GM21381 (cell line): ENCODE measurements around the gene HSPB2.

ENCODE experiments used
- ATAC-seq: cut with Tn5 transposase; IDR thresholded peaks from one replicate; pipeline ENCODE4 v1.9.1; 2021; ENCODE audit warnings: mild to moderate bottlenecking, moderate library complexity; ENCODE audit not compliant: unreplicated experiment

HSPB2 gene

GRCh38 chr11:111936040-111936540, 23.6 kb downstream of the HSPB2 start:
- no peak for ATAC-seq

DNA sequence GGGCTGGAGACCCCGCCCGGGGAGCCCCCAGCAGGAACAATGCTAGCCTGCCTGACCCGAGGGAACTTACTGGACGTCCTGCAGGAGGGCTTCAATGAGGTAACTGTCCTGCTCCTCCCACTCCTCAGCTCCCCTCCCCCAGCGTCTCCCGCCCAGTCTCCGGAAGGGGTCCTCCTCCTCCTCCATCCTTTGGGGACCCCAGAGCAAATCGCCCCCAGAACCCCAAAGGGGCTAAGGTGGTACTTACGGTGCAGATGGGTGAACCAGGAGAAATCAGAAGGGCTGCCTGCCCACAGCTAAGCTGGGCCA, 24.9 kb downstream of the HSPB2 start:
- no peak for ATAC-seq

DNA sequence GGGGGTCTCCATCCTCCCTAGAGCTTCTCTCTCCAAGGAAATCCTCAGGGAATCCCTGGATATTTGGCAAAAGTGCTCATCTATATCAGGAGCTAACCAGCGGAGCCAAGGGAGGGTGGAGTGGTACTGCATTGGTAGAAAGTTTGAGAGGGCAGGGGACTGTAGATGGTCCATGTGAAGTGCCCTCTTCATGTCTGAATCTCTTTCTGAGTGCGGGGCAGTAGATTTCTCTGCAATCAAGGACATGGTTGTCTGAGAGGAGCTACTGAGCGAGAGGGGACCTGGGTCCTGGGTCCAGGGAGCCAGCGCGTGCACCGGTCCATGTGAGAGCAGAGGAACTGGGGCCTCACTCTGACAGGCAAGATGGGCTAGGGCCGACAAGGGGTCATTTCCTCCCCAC, 25.3 kb downstream of the HSPB2 start:
- no peak for ATAC-seq

DNA sequence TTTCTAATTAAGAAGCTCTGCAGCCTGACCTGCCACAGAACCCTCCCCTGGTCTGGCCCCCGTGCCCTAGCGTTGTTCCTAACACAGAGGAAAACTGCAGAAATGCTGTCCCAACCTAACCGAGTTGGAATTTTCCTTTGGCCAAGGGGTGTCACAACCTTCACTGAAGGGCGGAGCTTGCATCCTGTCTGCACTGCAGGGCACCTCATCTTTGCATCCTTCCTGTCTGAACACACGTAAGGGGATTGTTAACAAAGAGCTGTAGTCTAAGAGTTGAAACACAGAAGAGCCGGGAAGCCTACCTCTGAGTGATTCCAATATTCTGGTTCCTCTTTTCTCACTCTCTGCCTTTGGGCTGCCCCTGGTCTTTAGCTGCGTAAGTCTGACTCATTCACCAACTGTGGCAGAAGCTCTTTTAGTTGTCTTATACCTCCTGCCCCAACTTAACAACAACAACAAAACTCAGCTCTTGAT, 26.2 kb downstream of the HSPB2 start:
- peak; percentile 77 for ATAC-seq

DNA sequence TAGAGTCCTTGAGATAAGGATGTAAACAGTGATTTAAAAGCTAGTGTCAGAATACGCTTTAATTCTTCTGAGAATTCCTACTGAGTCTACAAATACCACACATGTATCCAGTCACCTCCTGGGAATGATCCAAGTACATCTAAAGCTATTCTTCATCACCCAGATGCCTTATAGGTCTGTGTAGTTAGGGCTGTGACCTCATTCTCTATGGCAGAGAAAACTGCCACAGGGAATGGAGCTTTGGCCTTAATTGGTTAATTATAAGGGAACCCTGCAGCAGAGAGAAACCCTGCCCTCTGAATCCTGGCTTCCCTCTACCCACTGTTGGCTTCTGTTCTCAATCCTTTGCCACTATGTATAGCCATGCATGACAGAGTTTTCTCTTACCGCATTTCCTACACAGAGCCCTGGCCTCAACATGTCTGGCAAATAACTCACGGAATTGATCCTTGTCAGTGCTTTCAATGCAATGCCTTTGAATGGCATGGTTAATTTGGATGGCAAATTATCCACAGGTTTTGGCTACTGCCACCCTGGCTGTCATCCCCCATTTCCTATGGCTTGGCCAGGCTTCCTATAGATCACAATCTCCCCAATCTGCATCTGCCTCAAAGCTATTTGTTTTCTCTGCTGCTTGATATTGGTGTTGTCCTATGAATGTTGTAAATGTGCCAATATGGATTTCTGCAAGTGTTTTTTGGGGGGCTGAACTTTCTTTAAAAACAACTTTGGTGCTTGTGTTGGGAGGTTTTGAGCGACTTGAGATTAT, 27.5 kb downstream of the HSPB2 start:
- ATAC-seq: no peak

- no peak for ATAC-seq
Observed at GRCh38 chr11:111941963-111942362, 29.4 kb downstream of the HSPB2 start.

GRCh38 chr11:111942829-111943228, 30.3 kb downstream of the HSPB2 start:
- ATAC-seq: no peak

- ATAC-seq: no peak
Observed at GRCh38 chr11:111944139-111944538, 31.6 kb downstream of the HSPB2 start.

DNA sequence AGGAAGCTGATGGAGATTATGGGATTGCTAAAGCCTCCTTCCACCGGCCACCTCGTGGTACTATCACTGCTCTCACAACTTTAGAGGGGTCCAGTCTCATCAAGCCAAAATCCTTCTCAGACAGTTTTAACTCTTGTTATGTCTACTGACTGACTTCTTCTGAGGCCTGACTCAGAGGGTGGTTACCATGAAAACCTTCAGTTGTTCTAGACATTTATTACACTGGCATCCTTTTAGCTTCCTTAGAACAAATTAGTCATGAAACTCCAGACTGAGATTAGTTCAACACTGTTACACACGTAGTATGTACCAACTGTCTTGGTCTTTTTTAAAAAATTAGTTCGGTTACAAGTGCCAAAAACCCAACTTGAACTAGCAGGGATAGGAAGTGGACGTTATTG, 32.1 kb downstream of the HSPB2 start:
- no peak for ATAC-seq

- ATAC-seq: no peak
Observed at GRCh38 chr11:111945198-111945597, 32.7 kb downstream of the HSPB2 start.

DNA sequence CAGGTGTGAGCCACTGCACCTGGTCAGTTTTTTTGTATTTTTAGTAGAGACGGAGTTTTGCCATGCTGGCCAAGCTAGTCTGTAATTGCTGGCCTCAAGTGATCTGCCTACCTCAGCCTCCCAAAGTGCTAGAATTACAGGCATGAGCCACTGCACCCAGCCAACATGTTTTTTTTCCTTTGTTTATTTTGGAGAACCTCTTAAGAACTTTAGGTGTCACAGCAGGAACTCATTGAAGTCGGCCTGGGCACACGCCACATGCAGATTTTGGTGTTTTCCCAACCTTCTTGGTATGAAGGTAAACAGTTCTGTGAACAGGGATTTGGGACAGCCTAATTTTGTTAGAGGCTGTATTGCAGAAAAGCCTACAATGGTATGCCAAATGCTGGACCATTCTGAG, 34.0 kb downstream of the HSPB2 start:
- ATAC-seq: no peak

GRCh38 chr11:111947143-111947542, 34.6 kb downstream of the HSPB2 start:
- no peak for ATAC-seq

- no peak for ATAC-seq
Observed at GRCh38 chr11:111949519-111950426, 37.2 kb downstream of the HSPB2 start.

DNA sequence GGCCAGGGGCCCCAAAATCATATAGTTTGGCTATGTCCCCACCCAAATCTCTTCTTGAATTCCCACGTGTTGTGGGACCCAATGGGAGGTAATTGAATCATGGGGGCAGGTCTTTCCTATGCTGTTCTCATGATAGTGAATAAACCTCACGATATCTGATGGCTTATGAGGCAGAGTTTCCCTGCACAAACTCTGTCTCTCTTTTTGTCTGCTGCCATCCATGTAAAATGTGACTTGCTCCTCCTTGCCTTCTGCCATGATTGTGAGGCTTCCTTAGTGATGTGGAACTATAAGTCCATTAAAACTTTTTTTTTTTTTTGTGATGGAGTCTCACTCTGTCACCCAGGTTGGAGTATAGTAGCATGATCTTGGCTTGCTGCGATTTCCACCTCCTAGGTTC, 39.0 kb downstream of the HSPB2 start:
- ATAC-seq: no peak

GRCh38 chr11:111954154-111954553, 41.6 kb downstream of the HSPB2 start:
- no peak for ATAC-seq

GRCh38 chr11:111957663-111958444, 45.3 kb downstream of the HSPB2 start:
- no peak for ATAC-seq

DNA sequence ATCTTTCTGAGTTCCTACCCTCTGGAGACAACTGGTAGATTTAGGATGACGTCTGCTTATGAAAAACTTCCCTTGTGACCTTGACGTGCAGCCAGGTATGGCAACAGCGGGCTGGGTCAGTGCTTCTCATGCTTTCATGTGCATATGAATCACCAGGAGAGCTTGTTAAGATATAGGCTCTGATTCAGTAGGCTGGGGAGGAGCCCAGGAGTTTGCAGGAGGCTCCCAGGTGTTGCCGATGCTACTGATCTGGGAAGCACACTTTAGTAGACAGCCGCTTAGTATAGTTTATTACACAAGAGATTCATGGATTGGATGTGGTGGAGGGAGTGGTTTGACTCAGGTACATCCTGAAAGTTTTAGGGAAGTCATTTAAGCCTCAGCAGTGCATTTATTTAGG, 48.4 kb downstream of the HSPB2 start:
- no peak for ATAC-seq

DNA sequence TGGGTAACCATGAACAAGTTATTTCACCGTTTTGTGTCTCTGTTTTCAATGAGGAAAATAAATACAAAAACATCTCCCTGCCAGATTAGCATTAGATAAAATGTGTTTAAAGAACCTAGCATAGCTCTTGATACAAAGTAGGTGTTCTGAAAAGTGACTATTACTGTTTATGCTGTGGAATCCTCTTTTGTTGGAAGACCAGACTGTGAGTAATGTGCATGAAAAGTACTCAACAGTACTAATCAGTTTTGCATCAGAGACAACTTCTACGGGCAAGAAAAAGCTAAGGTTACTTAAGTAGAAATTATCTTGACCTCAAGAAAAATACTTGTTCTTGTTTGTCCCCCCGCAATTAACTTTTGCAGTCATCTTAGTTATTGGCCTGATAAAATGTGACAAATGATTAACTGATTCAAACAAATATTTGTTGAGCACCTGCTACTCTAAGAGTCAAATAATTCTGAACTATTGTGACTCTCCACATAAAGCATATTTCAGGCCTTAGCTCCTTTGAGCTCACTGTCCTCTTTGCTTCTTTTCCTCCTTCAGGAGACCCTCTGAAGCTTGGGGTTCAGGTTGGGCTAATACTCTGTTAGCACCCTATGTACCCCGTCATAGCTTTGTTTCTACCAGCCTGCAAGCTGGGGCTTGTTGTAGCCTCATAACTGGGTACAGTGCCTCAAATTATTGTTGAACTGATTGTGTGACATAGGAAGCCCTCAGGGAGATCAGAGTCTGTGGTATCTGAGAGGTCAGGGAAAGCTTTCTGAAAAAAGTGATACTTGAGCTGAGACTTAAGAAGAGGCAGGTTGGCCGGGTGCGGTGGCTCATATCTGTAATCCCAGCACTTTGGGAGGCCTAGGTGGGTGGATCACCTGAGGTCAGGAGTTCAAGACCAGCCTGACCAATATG, 49.1 kb downstream of the HSPB2 start:
- no peak for ATAC-seq
